Ovary (tissue), 3 donors: ENCODE results near the gene GK.

ENCODE experiments used
- CTCF ChIP-seq, 3 donors: fragments of 450-650 bp in 2 of 3; fragments of 200-600 bp in 1 of 3; IDR thresholded peaks; one replicate each; pipeline versions ENCODE4 v1.5.1 to v1.8.0; 2016 to 2022; ENCODE audit warnings: antibody characterized with exemption in 3 of 3, mild to moderate bottlenecking in 1 of 3
- EP300 ChIP-seq: sonication (generic); formaldehyde crosslinking; IDR thresholded peaks from one replicate; pipeline ENCODE4 v1.6.1; 2017; ENCODE audit warnings: antibody characterized with exemption
- POLR2A ChIP-seq: fragments of 450-650 bp; IDR thresholded peaks from one replicate; pipeline ENCODE4 v1.6.1; 2017; ENCODE audit warnings: antibody characterized with exemption, mild to moderate bottlenecking, moderate library complexity
- donor health status: DM: no; HTN: no; CAD: no.

GRCh38 chrX:30673884-30674598, 20.8 kb downstream of the GK start:
- no peak for TF ChIP-seq POLR2A
- TF ChIP-seq CTCF (IDR thresholded peaks at IDR 0.05): no peak
- TF ChIP-seq EP300: no peak
